Mucosa of descending colon (tissue), 3 donors: Measurements from ENCODE around the gene TSPAN17. TPM values are rescaled to one million over a fixed set of nuclear protein-coding genes. Genes with fewer than 3 reads are reported as not detected.

Experiments
- ATAC-seq: fragments of 200-7000 bp; cut with Tn5 transposase; one replicate; pipeline ENCODE4 v1.9.1; 2020; ENCODE audit warnings: mild to moderate bottlenecking, moderate library complexity
- DNase-seq, 3 donors: peaks; one replicate each; pipeline ENCODE4 v3.0.0-alpha.2; 2020
- H3K36me3 ChIP-seq: fragments of 200-600 bp; one replicate; pipeline ENCODE4 v1.8.0; 2021; ENCODE audit warnings: low read depth, mild to moderate bottlenecking
- H3K4me1 ChIP-seq: fragments of 200-600 bp; one replicate; pipeline ENCODE4 v1.8.0; 2021; ENCODE audit warnings: low read depth, mild to moderate bottlenecking
- H3K4me3 ChIP-seq: fragments of 200-600 bp; one replicate; pipeline ENCODE4 v1.8.0; 2021; ENCODE audit warnings: mild to moderate bottlenecking
- H3K9me3 ChIP-seq: fragments of 200-600 bp; one replicate; pipeline ENCODE4 v1.8.0; 2021; ENCODE audit warnings: mild to moderate bottlenecking
- intact Hi-C, 2 donors: fragments of 100-400 bp; cut with DNase I in 1 of 2; cut with micrococcal nuclease in 1 of 2; formaldehyde crosslinking; loops; one replicate each; pipeline versions ENCODE4 v1.11.0 to v1.11.1; 2022; cut with DNase I, micrococcal nuclease
- total RNA-seq, 3 donors: library from RNA; stranded (reverse); fragmentation: NEBNext Ultra II Directional in 2 of 3; extraction: Animal tissue kit (Norgen Biotek cat#: 25700) in 2 of 3; gene quantifications; one replicate each; pipeline versions ENCODE4 v1.2.1 to v1.2.4, GENCODE V29; 2021 to 2023
- TF ChIP-seq, protein P1 (sequence below): fragments of 200-600 bp; IDR thresholded peaks from one replicate; pipeline ENCODE4 v1.8.0; 2022; ENCODE audit warnings: antibody characterized with exemption, mild to moderate bottlenecking
- donor health status: DM: no; HTN: no; CAD: no; lungs with moderate emphysema.
- donor health status: DM: no; HTN: no; CAD: no.
- donor health status: DM: no; HTN: yes; CAD: no.

TSPAN17 gene
- total RNA-seq, 3 donors from 2014 or later: 25.7 to 36.3 (median 31.9) TPM

DNA sequence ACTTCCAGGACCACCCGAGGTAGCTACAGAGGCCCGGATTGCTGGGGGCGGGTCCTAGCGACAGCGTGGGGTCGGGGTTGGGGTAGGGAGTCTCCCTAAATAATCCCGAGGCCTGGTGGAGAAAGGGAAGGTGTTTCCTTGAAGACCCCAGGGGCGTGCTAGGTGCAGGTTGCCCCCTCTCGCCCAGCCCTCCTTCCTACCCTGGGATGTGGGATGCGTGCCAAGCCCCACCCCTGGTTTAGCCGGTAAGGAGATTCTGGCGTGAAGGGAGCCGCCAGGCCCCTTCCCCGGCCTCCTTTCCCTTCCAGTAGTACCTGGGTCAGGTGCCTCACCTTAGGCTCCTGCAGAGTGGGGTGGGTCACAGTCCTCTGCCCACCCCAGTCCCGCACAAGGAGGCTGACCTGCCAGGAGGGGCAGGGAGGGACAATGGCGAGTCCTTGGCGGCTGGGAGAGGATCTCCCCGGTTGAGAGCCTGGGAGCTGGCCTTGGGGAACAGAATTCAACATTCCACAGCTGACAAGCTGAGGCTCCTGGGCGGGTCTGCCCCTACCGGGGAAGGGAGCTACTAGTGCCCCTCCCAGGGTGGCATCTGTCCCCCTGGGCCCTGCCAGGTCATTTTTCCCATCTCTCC lies 674 bp downstream of the TSPAN17 start:
- TF ChIP-seq, protein P1, sequence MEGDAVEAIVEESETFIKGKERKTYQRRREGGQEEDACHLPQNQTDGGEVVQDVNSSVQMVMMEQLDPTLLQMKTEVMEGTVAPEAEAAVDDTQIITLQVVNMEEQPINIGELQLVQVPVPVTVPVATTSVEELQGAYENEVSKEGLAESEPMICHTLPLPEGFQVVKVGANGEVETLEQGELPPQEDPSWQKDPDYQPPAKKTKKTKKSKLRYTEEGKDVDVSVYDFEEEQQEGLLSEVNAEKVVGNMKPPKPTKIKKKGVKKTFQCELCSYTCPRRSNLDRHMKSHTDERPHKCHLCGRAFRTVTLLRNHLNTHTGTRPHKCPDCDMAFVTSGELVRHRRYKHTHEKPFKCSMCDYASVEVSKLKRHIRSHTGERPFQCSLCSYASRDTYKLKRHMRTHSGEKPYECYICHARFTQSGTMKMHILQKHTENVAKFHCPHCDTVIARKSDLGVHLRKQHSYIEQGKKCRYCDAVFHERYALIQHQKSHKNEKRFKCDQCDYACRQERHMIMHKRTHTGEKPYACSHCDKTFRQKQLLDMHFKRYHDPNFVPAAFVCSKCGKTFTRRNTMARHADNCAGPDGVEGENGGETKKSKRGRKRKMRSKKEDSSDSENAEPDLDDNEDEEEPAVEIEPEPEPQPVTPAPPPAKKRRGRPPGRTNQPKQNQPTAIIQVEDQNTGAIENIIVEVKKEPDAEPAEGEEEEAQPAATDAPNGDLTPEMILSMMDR: no peak
- DNase-seq: peak; percentile 82 to 84 (median 84)
- Histone ChIP-seq H3K4me1 (peaks cover 13% of the 10 kb centered on the region), H3K9me3 (no peaks in the 10 kb centered on the region), H3K36me3 (no peaks in the 10 kb centered on the region), H3K4me3 (peak overlapping the region; percentile 54)
- intact Hi-C loops: no loop called here
- ATAC-seq: peak; percentile 15

DNA sequence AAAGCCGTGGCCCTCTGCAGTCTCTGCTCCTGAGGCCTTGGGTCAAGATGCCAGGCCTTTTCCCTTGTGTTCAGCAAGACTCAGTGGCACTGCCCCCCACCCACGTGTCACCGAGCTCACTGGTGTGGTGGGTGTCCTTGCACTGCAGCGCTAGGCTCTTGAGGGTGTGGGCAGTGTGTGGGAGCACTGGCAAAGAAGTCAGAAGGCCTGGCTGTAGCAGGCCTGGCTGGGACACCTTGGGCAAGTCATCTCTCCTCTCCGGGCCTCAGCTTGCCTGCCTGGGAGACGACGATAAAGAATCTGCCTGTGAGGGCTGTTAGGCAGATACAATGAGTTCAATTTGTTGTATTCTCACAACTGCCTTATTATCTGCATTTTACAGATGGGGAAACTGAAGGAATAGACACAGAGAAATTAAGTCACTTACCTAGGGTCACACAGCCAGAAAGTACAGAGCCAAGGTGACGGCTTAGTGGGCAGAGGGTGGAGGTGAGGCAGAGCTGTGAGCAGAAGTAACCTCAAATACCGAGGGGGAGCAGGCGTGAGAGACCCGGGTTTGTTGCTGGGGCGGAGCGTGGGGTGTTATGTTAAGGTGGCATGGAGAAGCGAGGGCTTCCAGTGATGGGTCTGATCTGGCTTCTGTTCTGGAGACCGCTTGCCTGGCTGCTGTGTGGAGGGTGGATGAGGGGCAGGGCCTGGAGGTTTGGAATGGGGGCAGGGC lies 1.4 kb downstream of the TSPAN17 start:
- H3K9me3 ChIP-seq: no peaks in the 10 kb centered on the region
- intact Hi-C loops: no loop called here
- peaks cover 13% of the 10 kb centered on the region for H3K4me1 ChIP-seq
- H3K4me3 ChIP-seq: no peak overlapping the region
- H3K36me3 ChIP-seq: no peaks in the 10 kb centered on the region
- TF ChIP-seq, protein P1: no peak
- DNase-seq (no peak), ATAC-seq (no peak)

DNA sequence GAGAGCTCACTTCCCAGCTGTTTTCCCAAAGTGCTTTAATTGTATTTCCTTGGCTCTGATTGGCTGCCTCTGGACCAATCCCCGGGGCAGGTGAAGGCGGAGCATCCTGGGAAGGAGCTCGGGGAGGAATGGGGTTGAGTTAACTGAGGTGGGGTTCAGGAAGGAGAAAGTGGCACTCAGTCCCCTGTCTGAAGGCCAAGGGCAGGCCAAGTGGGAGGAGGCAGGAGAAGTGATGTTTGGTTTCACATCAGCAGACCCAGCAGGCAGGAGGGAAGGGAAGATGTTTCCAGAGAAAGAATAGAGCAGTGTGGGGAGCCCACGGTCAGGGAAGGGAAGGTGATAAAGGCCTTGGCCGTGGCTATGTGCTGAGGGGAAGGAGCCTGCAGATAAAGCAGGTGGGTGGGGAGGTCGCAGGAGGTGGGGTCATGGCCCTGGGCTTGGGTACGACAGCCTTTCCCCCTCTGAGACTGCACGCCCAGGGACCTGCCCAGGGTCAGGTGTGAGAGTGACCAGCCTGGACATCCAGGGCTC lies 3.1 kb downstream of the TSPAN17 start:
- Histone ChIP-seq H3K36me3 (no peaks in the 10 kb centered on the region), H3K4me3 (no peak overlapping the region), H3K9me3 (no peaks in the 10 kb centered on the region), H3K4me1 (peaks cover 13% of the 10 kb centered on the region)
- no peak for DNase-seq
- no peak for ATAC-seq
- TF ChIP-seq, protein P1: no peak
- intact Hi-C loops: no loop called here

DNA sequence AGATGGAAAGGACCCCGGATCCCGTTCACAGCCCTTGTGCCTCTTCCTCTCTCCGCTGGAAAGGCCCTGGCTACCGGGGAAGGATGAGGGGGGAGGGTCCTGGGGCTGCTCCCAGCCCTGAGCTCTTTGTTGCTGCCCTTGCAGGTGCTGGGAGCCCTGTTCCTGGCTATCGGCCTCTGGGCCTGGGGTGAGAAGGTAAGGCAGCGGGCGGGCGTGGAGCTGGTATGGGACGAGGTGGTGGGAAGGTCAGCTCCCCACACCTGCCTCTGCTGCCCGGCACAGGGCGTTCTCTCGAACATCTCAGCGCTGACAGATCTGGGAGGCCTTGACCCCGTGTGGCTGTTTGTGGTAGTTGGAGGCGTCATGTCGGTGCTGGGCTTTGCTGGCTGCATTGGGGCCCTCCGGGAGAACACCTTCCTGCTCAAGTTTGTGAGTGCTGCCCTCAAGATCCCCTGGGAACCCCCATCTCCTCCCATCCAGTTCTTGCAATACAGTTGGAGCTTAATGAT lies 4.2 kb downstream of the TSPAN17 start:
- peaks cover 13% of the 10 kb centered on the region for H3K4me1 ChIP-seq
- ATAC-seq: no peak
- TF ChIP-seq, protein P1: no peak
- H3K36me3 ChIP-seq: no peaks in the 10 kb centered on the region
- DNase-seq: no peak
- intact Hi-C loops: no loop called here
- no peaks in the 10 kb centered on the region for H3K9me3 ChIP-seq
- no peak overlapping the region for H3K4me3 ChIP-seq

DNA sequence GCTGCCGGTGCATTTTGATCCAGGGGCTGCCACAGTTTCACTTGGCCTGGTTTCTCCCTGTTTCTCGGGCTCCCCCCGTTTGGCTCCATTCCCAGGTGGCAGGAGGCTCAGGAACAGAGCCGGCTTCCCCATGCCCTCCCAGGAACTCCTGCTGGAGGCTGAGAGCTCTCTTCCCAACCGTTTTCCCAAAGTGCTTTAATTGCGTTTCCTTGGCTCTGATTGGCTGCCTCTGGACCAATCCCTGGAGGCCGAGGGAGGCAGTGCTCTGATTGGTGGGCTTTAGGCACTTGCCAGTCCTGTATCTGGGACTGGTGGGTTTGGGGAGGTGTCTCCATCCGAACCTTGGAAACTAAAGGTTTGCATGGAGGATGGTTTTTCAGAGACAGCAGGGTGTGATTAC lies 4.9 kb downstream of the TSPAN17 start:
- no peak for ATAC-seq

More for the DNA sequence above, 4.9 kb downstream of the TSPAN17 start:
- intact Hi-C loops: no loop called here
- TF ChIP-seq, protein P1: no peak
- no peak for DNase-seq
- Histone ChIP-seq H3K4me1 (peaks cover 11% of the 10 kb centered on the region), H3K4me3 (no peak overlapping the region), H3K36me3 (no peaks in the 10 kb centered on the region), H3K9me3 (no peaks in the 10 kb centered on the region)
